Body of pancreas (tissue), 4 donors: ENCODE results near the gene RASSF6. TPM values are rescaled to one million over a fixed set of nuclear protein-coding genes. Genes with fewer than 3 reads are reported as not detected.
"Not testable (repeated sequence)": the region's sequence is repeated elsewhere in the genome, so short reads cannot be mapped to it uniquely, and the experiment has no call there.

Experiments used
- ATAC-seq: fragments of 150-250 bp; one replicate; pipeline ENCODE4 v1.9.1; 2016
- DNase-seq, 4 donors: peaks; one replicate each; pipeline ENCODE4 v3.0.0-alpha.2; 2019
- H3K27ac ChIP-seq, 4 donors: fragments of 200-600 bp; sonication (generic); 1 replicate in 3 of 4; 2 replicates in 1 of 4; pipeline versions ENCODE4 v1.5.1 to v1.6.1; 2016 to 2019; ENCODE audit warnings: mild to moderate bottlenecking in 1 of 4, mixed read lengths in 1 of 4, moderate library complexity in 1 of 4
- H3K27me3 ChIP-seq, 2 donors: fragments of 200-600 bp; sonication (generic); one replicate each; pipeline ENCODE4 v1.6.0; 2016; ENCODE audit warnings: mild to moderate bottlenecking in 1 of 2
- H3K36me3 ChIP-seq, 2 donors: fragments of 200-600 bp; sonication (generic); replicated peaks in 1 of 2; 2 replicates each; pipeline ENCODE4 v1.5.1; 2016; ENCODE audit warnings: low read depth in 2 of 2; ENCODE audit not compliant: insufficient read depth in 1 of 2
- H3K4me1 ChIP-seq: fragments of 200-600 bp; sonication (generic); one replicate; pipeline ENCODE4 v1.6.0; 2016
- H3K4me3 ChIP-seq, 2 donors: fragments of 200-600 bp; sonication (generic); 1 replicate in 1 of 2; 2 replicates in 1 of 2; pipeline ENCODE4 v1.5.1; 2016 to 2019
- H3K9me3 ChIP-seq, 3 donors: fragments of 200-600 bp; sonication (generic); 1 replicate in 2 of 3; 2 replicates in 1 of 3; pipeline ENCODE4 v1.5.1; 2016
- POLR2A ChIP-seq, 3 donors: fragments of 450-650 bp; IDR thresholded peaks; one replicate each; pipeline ENCODE4 v1.6.1; 2016; ENCODE audit warnings: antibody characterized with exemption in 3 of 3, mild to moderate bottlenecking in 2 of 3
- WGBS, 2 donors: methylation state at CpG; one replicate each; pipeline ENCODE4 v1.1.5; 2017; 5-methylcytosine and 5-hydroxymethylcytosine counted together
- intact Hi-C: fragments of 100-400 bp; cut with DNase I; formaldehyde crosslinking; loops from one replicate; pipeline ENCODE4 v1.15.1; 2023
- total RNA-seq, 2 donors: library from RNA; depleted of rRNA; stranded (reverse); fragments of >200 nt; gene quantifications; one replicate each; pipeline ENCODE4 v1.1.0, GENCODE V29; 2016
- TF ChIP-seq, protein P1 (sequence below), 7 experiments: fragments of 450-650 bp in 4 of 7; fragments of 200-600 bp in 3 of 7; sonication (generic) in 3 of 7; IDR thresholded peaks; one replicate each; pipeline ENCODE4 v1.5.1; 2016 to 2019; ENCODE audit warnings: antibody characterized with exemption in 7 of 7

Gene RASSF6
- total RNA-seq, 2 donors from 2014 or later = 5.3 to 10.1 TPM

DNA sequence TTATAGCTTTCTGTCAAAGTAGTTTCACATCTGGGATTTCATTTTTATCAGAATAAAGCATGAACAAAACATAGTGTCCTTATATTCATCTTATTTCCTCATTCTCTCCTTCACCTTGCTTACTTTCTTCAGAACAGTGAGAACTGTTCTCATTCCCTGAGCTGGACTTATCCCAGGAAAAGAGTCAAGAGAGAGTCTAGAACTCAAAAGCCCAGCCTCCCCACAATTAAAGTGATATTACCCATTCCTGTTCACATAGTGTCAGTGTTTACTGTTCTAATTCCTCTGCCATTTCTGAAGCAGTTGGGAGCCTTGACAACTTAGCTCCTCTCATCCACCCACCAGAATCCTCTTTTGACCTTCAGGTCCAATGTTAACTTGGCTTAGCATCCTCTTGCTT, 42.9 kb downstream of the RASSF6 start:
- intact Hi-C loops = loop anchor here (10.0 kb wide), 1 partner anchor 77 kb away; no protein-coding TSS in a partner anchor
- ATAC-seq = peak; percentile 73
- TF ChIP-seq POLR2A (IDR thresholded peaks at IDR 0.05) = no peak

DNA sequence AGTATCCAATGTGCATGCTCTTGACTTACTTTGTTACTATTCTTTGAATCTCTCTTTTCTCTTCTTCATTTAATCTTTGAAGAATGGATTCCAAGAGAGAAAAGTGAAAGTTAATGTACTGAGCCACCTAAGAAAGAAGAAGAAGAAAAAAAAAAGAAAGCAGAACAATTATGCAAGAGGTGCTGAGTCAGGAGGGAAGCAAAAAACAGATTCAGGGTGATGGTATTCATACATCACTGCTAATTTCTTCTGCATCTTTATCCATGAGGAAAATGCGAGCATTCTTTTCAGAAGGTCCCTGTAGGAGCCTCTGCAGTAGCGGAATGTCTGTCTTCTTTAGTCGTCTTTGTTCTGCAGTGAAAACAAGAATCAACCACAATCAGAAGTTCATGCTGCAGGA, 43.9 kb downstream of the RASSF6 start:
- no peak for ATAC-seq
- 79 to 86% methylated on average over 3 of the region's 3 CpGs for WGBS, 2 donors
- no peaks in the 10 kb centered on the region for H3K36me3 ChIP-seq

More for the DNA sequence above, 42.9 kb downstream of the RASSF6 start:
- Histone ChIP-seq H3K4me1 (peaks cover 25% of the 10 kb centered on the region), H3K4me3 (no peak overlapping the region), H3K9me3 (no peaks in the 10 kb centered on the region), H3K36me3 (no peaks in the 10 kb centered on the region), H3K27me3 (no peaks in the 10 kb centered on the region), H3K27ac (peak overlapping the region in 2 of 4 donors; percentile 5 to 12)
- peak in 1 of 4 donors; percentile 21 for DNase-seq

DNA sequence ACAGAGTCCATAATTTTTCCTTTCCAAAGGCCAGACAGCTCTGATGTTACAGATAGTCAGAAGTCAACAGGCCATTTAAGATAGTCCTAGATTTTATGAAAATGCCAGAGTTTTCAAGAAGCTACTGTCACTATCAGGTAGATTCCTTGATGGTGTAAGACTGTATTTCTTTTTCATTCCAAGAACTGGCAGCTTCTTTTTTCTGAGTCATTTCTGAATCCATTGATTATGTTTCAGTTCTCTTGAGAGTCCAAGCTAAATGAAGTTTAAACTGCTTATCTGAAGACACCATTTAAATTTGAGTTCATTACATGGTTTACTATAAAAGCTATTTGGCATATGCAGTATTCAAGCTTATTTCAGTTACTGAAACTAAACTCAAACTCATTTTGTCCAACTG, 44.6 kb downstream of the RASSF6 start:
- H3K27ac ChIP-seq = no peak overlapping the region
- TF ChIP-seq POLR2A (IDR thresholded peaks at IDR 0.05) = no peak
- TF ChIP-seq, protein P1, sequence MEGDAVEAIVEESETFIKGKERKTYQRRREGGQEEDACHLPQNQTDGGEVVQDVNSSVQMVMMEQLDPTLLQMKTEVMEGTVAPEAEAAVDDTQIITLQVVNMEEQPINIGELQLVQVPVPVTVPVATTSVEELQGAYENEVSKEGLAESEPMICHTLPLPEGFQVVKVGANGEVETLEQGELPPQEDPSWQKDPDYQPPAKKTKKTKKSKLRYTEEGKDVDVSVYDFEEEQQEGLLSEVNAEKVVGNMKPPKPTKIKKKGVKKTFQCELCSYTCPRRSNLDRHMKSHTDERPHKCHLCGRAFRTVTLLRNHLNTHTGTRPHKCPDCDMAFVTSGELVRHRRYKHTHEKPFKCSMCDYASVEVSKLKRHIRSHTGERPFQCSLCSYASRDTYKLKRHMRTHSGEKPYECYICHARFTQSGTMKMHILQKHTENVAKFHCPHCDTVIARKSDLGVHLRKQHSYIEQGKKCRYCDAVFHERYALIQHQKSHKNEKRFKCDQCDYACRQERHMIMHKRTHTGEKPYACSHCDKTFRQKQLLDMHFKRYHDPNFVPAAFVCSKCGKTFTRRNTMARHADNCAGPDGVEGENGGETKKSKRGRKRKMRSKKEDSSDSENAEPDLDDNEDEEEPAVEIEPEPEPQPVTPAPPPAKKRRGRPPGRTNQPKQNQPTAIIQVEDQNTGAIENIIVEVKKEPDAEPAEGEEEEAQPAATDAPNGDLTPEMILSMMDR (IDR thresholded peaks at IDR 0.05) = no peak
- no peaks in the 10 kb centered on the region for H3K36me3 ChIP-seq
- no peaks in the 10 kb centered on the region for H3K27me3 ChIP-seq
- DNase-seq (no peak), ATAC-seq (no peak)
- intact Hi-C loops = loop anchor here (10.0 kb wide), 1 partner anchor 79 kb away; no protein-coding TSS in a partner anchor
- peaks cover 25% of the 10 kb centered on the region for H3K4me1 ChIP-seq
- H3K9me3 ChIP-seq = no peaks in the 10 kb centered on the region
- H3K4me3 ChIP-seq = no peak overlapping the region

More for the DNA sequence above, 43.9 kb downstream of the RASSF6 start:
- Histone ChIP-seq H3K27ac (no peak overlapping the region), H3K27me3 (no peaks in the 10 kb centered on the region), H3K4me1 (peaks cover 25% of the 10 kb centered on the region), H3K9me3 (no peaks in the 10 kb centered on the region), H3K4me3 (no peak overlapping the region)
- TF ChIP-seq, protein P1 (IDR thresholded peaks at IDR 0.05) = no peak
- no peak for TF ChIP-seq POLR2A (IDR thresholded peaks at IDR 0.05)
- intact Hi-C loops = loop anchor here (10.0 kb wide), 1 partner anchor 78 kb away; no protein-coding TSS in a partner anchor
- no peak for DNase-seq

DNA sequence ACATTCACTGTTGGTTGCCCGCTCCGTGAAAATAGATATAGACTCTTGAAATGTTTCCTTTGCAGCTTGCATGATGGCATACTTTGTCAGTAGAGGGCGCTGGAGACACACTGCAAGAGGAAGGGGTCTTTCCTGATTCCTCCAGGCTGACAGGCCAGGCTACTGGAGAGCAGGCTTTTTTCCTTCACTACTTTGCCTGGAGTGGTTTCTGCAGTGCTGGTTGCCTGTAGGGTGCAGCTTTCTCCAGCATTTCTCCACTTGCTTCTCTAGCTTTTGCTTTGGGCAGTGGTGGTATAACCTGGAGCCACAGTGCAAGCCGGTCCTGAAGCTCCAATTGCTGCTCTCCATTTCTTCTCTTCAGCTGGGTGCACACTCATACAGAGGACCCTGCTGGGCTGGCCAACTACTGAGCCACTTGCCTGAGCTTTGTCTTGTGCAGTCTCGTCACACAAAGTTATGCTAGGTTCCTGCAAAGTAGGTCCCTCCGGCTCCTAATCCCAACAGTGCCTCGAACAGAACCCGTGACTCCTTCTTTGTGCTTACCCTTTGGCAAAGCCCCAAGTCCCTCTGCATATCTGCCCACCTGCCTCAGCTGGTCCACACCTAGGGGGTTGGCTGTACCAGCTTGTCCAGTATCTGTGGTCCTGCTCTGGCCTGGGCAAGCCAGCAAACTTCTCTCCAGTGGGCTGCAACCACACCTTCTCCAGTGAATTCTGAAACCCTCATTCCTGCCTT, 46.3 kb downstream of the RASSF6 start:
- no peaks in the 10 kb centered on the region for H3K27me3 ChIP-seq
- no peaks in the 10 kb centered on the region for H3K36me3 ChIP-seq
- ATAC-seq = peak; percentile 88
- 34 to 36% methylated on average over 8 of the region's 8 CpGs for WGBS, 2 donors
- H3K27ac ChIP-seq = peak overlapping the region in 1 of 4 donors; percentile 29
- H3K9me3 ChIP-seq = no peaks in the 10 kb centered on the region
- peak; percentile 83 to 90 (median 86) for DNase-seq
- no peak overlapping the region for H3K4me3 ChIP-seq
- TF ChIP-seq POLR2A (IDR thresholded peaks at IDR 0.05) = no peak
- TF ChIP-seq, protein P1 (IDR thresholded peaks at IDR 0.05) = peak; percentile 83 to 97 (median 95)
- peaks cover 25% of the 10 kb centered on the region for H3K4me1 ChIP-seq
- intact Hi-C loops = loop anchor here (10.0 kb wide), 1 partner anchor 81 kb away; no protein-coding TSS in a partner anchor

DNA sequence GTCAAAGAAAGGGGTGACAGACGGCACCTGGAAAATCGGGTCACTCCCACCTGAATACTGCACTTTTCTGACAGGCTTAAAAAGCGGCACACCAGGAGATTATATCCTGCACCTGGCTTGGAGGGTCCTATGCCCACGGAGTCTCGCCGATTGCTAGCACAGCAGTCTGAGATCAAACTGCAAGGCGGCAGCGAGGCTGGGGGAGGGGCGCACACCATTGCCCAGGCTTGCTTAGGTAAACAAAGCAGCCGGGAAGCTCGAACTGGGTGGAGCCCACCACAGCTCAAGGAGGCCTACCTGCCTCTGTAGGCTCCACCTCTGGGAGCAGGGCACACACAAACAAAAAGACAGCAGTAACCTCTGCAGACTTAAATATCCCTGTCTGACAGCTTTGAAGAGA, 69.4 kb downstream of the RASSF6 start:
- intact Hi-C loops, ATAC-seq, H3K27ac ChIP-seq, H3K4me1 ChIP-seq, H3K4me3 ChIP-seq, H3K9me3 ChIP-seq, DNase-seq, H3K36me3 ChIP-seq, H3K27me3 ChIP-seq: not testable (repeated sequence)
- WGBS, 2 donors = 86 to 90% methylated on average over 10 of the region's 11 CpGs
